Smooth muscle cell (in vitro differentiated cells): Measurements from ENCODE around the gene ASMTL. TPM values are rescaled to one million over a fixed set of nuclear protein-coding genes. Genes with fewer than 3 reads are reported as not detected.

Experiments used
- DNase-seq: peaks from one replicate; lab custom pipeline; 2025; ENCODE audit not compliant: unreplicated experiment; lab: John Stamatoyannopoulos, UW
- H2AFZ ChIP-seq: fragments of 200-600 bp; sonication (generic); 2 replicates; pipeline ENCODE4 v1.6.0; 2016; ENCODE audit warnings: antibody characterized with exemption, low read depth, mild to moderate bottlenecking
- H3F3A ChIP-seq: fragments of 200-600 bp; sonication (generic); 2 replicates; pipeline ENCODE4 v1.6.0; 2017; ENCODE audit warnings: antibody characterized with exemption, low read depth
- H3K27ac ChIP-seq: fragments of 200-600 bp; sonication (generic); 2 replicates; pipeline ENCODE4 v1.5.1; 2016; ENCODE audit warnings: low read depth, mild to moderate bottlenecking
- H3K27me3 ChIP-seq: fragments of 200-600 bp; sonication (generic); 2 replicates; pipeline ENCODE4 v1.6.1; 2016; ENCODE audit warnings: low read depth, mild to moderate bottlenecking
- H3K36me3 ChIP-seq: fragments of 200-600 bp; sonication (generic); 2 replicates; pipeline ENCODE4 v1.5.1; 2016; ENCODE audit warnings: low read depth
- H3K4me1 ChIP-seq: fragments of 200-600 bp; sonication (generic); 2 replicates; pipeline ENCODE4 v1.5.1; 2016; ENCODE audit warnings: low read depth
- H3K4me2 ChIP-seq: fragments of 200-600 bp; sonication (generic); 2 replicates; pipeline ENCODE4 v1.6.0; 2016; ENCODE audit warnings: mild to moderate bottlenecking
- H3K4me3 ChIP-seq: fragments of 200-600 bp; sonication (generic); 2 replicates; pipeline ENCODE4 v1.5.1; 2016; ENCODE audit warnings: mild to moderate bottlenecking
- H3K79me2 ChIP-seq: fragments of 200-600 bp; sonication (generic); 2 replicates; pipeline ENCODE4 v1.6.0; 2016; ENCODE audit warnings: low read depth, mild to moderate bottlenecking
- H3K9ac ChIP-seq: fragments of 200-600 bp; sonication (generic); 2 replicates; pipeline ENCODE4 v1.6.0; 2016; ENCODE audit warnings: low read depth
- H3K9me3 ChIP-seq: fragments of 200-600 bp; sonication (generic); replicated peaks from 2 replicates; pipeline ENCODE4 v1.5.1; 2016; ENCODE audit warnings: low read depth
- H4K20me1 ChIP-seq: fragments of 200-600 bp; sonication (generic); 2 replicates; pipeline ENCODE4 v1.6.0; 2016; ENCODE audit warnings: low read depth
- CTCF ChIP-seq: fragments of 200-600 bp; sonication (generic); IDR thresholded peaks from 2 replicates; pipeline ENCODE4 v1.5.1; 2017; ENCODE audit warnings: borderline replicate concordance, mild to moderate bottlenecking, antibody characterized with exemption; ENCODE audit not compliant: insufficient read depth, poor library complexity, severe bottlenecking
- WGBS: methylation state at CpG from one replicate; pipeline ENCODE4 v1.1.7; 2016; ENCODE audit warnings: low lambda C conversion rate; 5-methylcytosine and 5-hydroxymethylcytosine counted together
- polyA plus RNA-seq: library from polyadenylated mRNA; unstranded; fragments of >200 nt; fragmentation: Nextera tagmentation; extraction: Ambion mirVana; gene quantifications from 2 replicates; pipeline ENCODE4 v1.2.1, GENCODE V29; 2016
- total RNA-seq: library from RNA; depleted of rRNA; stranded (reverse); fragments of >200 nt; gene quantifications from 2 replicates; pipeline ENCODE4 v1.2.3, GENCODE V29; 2014

The ASMTL gene
- total and polyA plus RNA-seq, 2 experiments from 2014 or later = 20.0 to 50.5 TPM

GRCh38 chrX:1361910-1362309, 90.8 kb downstream of the ASMTL start:
- Histone ChIP-seq H3K4me2 (no peak overlapping the region), H3K4me1 (no peaks in the 10 kb centered on the region), H3K36me3 (peaks cover 6% of the 10 kb centered on the region), H4K20me1 (no peaks in the 10 kb centered on the region), H3K27ac (no peak overlapping the region), H3K4me3 (no peak overlapping the region), H3K79me2 (no peaks in the 10 kb centered on the region), H3K9ac (no peak overlapping the region), H2AFZ (no peak overlapping the region), H3K27me3 (no peaks in the 10 kb centered on the region), H3F3A (peaks cover 3% of the 10 kb centered on the region), H3K9me3 (peaks cover 8% of the 10 kb centered on the region)
- no peak for DNase-seq
- 94% methylated on average over 2 of the region's 2 CpGs for WGBS
- TF ChIP-seq CTCF = no peak

- no peak for DNase-seq
- 87% methylated on average over 12 of the region's 12 CpGs for WGBS
Observed at GRCh38 chrX:1361275-1361674, 91.4 kb downstream of the ASMTL start.

GRCh38 chrX:1360171-1360570, 92.5 kb downstream of the ASMTL start:
- H3K27ac ChIP-seq = no peak overlapping the region
- no peak for DNase-seq
- H3K9ac ChIP-seq = no peak overlapping the region
- H2AFZ ChIP-seq = no peak overlapping the region
- H3K4me2 ChIP-seq = no peak overlapping the region
- H3K4me1 ChIP-seq = peaks cover 7% of the 10 kb centered on the region
- no peak for TF ChIP-seq CTCF
- no peaks in the 10 kb centered on the region for H4K20me1 ChIP-seq
- H3F3A ChIP-seq = peaks cover 10% of the 10 kb centered on the region
- no peaks in the 10 kb centered on the region for H3K27me3 ChIP-seq
- peaks cover 8% of the 10 kb centered on the region for H3K9me3 ChIP-seq
- peaks cover 6% of the 10 kb centered on the region for H3K36me3 ChIP-seq
- 88% methylated on average over 1 of the region's 2 CpGs for WGBS
- no peaks in the 10 kb centered on the region for H3K79me2 ChIP-seq
- no peak overlapping the region for H3K4me3 ChIP-seq

More at GRCh38 chrX:1361275-1361674, 91.4 kb downstream of the ASMTL start:
- no peak overlapping the region for H2AFZ ChIP-seq
- H3K4me2 ChIP-seq = no peak overlapping the region
- no peaks in the 10 kb centered on the region for H3K4me1 ChIP-seq
- no peak overlapping the region for H3K27ac ChIP-seq
- H4K20me1 ChIP-seq = no peaks in the 10 kb centered on the region
- peaks cover 6% of the 10 kb centered on the region for H3K36me3 ChIP-seq
- H3K27me3 ChIP-seq = no peaks in the 10 kb centered on the region
- no peak for TF ChIP-seq CTCF
- no peak overlapping the region for H3K9ac ChIP-seq
- H3K9me3 ChIP-seq = peaks cover 8% of the 10 kb centered on the region
- no peaks in the 10 kb centered on the region for H3K79me2 ChIP-seq
- no peak overlapping the region for H3K4me3 ChIP-seq
- peaks cover 10% of the 10 kb centered on the region for H3F3A ChIP-seq

GRCh38 chrX:1359477-1359873, 93.2 kb downstream of the ASMTL start:
- Histone ChIP-seq H3K27ac (no peak overlapping the region), H3K4me1 (peaks cover 7% of the 10 kb centered on the region), H3K4me3 (no peak overlapping the region), H3K79me2 (no peaks in the 10 kb centered on the region), H3K4me2 (no peak overlapping the region), H4K20me1 (no peaks in the 10 kb centered on the region), H2AFZ (no peak overlapping the region), H3K27me3 (no peaks in the 10 kb centered on the region), H3K9ac (no peak overlapping the region), H3F3A (peaks cover 10% of the 10 kb centered on the region), H3K9me3 (peaks cover 8% of the 10 kb centered on the region), H3K36me3 (peaks cover 6% of the 10 kb centered on the region)
- DNase-seq = no peak
- 80% methylated on average over 2 of the region's 4 CpGs for WGBS
- no peak for TF ChIP-seq CTCF
